ENCODE measurements around the gene KIF1B. TPM values are rescaled to one million over a fixed set of nuclear protein-coding genes. Genes with fewer than 3 reads are reported as not detected.

KIF1B gene
- total and polyA plus RNA-seq, 9 of the 15 experiments (the other 6 are each of a cell fraction or from before 2014, with no cell fraction given): 2.8 to 19.8 (median 11.9) TPM

DNA sequence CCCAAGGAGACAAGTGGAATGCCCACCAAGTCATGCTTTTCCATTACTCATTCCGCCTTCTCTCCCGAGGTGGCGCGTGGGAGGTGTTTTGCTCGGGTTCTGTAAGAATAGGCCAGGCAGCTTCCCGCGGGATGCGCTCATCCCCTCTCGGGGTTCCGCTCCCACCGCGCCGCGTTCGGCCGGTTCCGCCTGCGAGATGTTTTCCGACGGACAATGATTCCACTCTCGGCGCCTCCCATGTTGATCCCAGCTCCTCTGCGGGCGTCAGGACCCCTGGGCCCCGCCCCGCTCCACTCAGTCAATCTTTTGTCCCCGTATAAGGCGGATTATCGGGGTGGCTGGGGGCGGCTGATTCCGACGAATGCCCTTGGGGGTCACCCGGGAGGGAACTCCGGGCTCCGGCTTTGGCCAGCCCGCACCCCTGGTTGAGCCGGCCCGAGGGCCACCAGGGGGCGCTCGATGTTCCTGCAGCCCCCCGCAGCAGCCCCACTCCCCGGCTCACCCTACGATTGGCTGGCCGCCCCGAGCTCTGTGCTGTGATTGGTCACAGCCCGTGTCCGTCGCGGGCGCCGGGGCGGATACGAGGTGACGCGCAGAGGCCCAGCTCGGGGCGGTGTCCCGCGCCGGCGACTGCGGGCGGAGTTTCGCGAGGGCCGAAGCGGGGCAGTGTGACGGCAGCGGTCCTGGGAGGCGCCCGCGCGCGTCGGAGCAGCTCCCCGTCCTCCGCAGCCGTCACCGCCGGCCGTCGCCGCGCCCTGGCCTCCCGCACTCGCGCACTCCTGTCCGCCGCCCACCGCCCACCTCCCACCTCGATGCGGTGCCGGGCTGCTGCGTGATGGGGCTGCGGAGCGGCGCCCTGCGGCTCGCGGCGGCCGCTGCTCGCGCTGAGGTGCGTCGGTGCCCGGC is at the start of gene KIF1B (continued):
- TF ChIP-seq, protein P1, sequence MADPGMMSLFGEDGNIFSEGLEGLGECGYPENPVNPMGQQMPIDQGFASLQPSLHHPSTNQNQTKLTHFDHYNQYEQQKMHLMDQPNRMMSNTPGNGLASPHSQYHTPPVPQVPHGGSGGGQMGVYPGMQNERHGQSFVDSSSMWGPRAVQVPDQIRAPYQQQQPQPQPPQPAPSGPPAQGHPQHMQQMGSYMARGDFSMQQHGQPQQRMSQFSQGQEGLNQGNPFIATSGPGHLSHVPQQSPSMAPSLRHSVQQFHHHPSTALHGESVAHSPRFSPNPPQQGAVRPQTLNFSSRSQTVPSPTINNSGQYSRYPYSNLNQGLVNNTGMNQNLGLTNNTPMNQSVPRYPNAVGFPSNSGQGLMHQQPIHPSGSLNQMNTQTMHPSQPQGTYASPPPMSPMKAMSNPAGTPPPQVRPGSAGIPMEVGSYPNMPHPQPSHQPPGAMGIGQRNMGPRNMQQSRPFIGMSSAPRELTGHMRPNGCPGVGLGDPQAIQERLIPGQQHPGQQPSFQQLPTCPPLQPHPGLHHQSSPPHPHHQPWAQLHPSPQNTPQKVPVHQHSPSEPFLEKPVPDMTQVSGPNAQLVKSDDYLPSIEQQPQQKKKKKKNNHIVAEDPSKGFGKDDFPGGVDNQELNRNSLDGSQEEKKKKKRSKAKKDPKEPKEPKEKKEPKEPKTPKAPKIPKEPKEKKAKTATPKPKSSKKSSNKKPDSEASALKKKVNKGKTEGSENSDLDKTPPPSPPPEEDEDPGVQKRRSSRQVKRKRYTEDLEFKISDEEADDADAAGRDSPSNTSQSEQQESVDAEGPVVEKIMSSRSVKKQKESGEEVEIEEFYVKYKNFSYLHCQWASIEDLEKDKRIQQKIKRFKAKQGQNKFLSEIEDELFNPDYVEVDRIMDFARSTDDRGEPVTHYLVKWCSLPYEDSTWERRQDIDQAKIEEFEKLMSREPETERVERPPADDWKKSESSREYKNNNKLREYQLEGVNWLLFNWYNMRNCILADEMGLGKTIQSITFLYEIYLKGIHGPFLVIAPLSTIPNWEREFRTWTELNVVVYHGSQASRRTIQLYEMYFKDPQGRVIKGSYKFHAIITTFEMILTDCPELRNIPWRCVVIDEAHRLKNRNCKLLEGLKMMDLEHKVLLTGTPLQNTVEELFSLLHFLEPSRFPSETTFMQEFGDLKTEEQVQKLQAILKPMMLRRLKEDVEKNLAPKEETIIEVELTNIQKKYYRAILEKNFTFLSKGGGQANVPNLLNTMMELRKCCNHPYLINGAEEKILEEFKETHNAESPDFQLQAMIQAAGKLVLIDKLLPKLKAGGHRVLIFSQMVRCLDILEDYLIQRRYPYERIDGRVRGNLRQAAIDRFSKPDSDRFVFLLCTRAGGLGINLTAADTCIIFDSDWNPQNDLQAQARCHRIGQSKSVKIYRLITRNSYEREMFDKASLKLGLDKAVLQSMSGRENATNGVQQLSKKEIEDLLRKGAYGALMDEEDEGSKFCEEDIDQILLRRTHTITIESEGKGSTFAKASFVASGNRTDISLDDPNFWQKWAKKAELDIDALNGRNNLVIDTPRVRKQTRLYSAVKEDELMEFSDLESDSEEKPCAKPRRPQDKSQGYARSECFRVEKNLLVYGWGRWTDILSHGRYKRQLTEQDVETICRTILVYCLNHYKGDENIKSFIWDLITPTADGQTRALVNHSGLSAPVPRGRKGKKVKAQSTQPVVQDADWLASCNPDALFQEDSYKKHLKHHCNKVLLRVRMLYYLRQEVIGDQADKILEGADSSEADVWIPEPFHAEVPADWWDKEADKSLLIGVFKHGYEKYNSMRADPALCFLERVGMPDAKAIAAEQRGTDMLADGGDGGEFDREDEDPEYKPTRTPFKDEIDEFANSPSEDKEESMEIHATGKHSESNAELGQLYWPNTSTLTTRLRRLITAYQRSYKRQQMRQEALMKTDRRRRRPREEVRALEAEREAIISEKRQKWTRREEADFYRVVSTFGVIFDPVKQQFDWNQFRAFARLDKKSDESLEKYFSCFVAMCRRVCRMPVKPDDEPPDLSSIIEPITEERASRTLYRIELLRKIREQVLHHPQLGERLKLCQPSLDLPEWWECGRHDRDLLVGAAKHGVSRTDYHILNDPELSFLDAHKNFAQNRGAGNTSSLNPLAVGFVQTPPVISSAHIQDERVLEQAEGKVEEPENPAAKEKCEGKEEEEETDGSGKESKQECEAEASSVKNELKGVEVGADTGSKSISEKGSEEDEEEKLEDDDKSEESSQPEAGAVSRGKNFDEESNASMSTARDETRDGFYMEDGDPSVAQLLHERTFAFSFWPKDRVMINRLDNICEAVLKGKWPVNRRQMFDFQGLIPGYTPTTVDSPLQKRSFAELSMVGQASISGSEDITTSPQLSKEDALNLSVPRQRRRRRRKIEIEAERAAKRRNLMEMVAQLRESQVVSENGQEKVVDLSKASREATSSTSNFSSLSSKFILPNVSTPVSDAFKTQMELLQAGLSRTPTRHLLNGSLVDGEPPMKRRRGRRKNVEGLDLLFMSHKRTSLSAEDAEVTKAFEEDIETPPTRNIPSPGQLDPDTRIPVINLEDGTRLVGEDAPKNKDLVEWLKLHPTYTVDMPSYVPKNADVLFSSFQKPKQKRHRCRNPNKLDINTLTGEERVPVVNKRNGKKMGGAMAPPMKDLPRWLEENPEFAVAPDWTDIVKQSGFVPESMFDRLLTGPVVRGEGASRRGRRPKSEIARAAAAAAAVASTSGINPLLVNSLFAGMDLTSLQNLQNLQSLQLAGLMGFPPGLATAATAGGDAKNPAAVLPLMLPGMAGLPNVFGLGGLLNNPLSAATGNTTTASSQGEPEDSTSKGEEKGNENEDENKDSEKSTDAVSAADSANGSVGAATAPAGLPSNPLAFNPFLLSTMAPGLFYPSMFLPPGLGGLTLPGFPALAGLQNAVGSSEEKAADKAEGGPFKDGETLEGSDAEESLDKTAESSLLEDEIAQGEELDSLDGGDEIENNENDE (IDR thresholded peaks at IDR 0.05; ENCODE audit: low read depth, low read length): no peak
- no peak for TF ChIP-seq HDAC6 (IDR thresholded peaks at IDR 0.05; ENCODE audit: low read depth, low read length)
- TF ChIP-seq PRMT5 (CRISPR knock-in tag; IDR thresholded peaks at IDR 0.05): no peak
- TF ChIP-seq, protein P2, sequence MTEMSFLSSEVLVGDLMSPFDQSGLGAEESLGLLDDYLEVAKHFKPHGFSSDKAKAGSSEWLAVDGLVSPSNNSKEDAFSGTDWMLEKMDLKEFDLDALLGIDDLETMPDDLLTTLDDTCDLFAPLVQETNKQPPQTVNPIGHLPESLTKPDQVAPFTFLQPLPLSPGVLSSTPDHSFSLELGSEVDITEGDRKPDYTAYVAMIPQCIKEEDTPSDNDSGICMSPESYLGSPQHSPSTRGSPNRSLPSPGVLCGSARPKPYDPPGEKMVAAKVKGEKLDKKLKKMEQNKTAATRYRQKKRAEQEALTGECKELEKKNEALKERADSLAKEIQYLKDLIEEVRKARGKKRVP (CRISPR knock-in tag; IDR thresholded peaks at IDR 0.05): no peak
- TF ChIP-seq MXI1 (IDR thresholded peaks at IDR 0.05; ENCODE audit: low read depth, low read length): no peak
- no peak; the same call in none of the 2 replicates for TF ChIP-seq EP300 (IDR thresholded peaks at IDR 0.05; ENCODE audit: low read length)
- TF ChIP-seq YBX1 (IDR thresholded peaks at IDR 0.05): no peak
- no peak for TF ChIP-seq GTF2A2 (tag; IDR thresholded peaks at IDR 0.05)
- no peak for TF ChIP-seq ZNF140 (CRISPR knock-in tag; IDR thresholded peaks at IDR 0.05)
- no peak for TF ChIP-seq DIDO1 (tag; IDR thresholded peaks at IDR 0.05; ENCODE audit: low read depth)
- TF ChIP-seq BRD9 (IDR thresholded peaks at IDR 0.05; ENCODE audit: low read depth, partially characterized antibody): no peak
- no peak for TF ChIP-seq SREBF2 (CRISPR knock-in tag; IDR thresholded peaks at IDR 0.05)
- TF ChIP-seq CEBPG (CRISPR knock-in tag; IDR thresholded peaks at IDR 0.05): no peak
- no peak for TF ChIP-seq CEBPG (tag; conservative IDR thresholded peaks at IDR 0.05 in 1 of 2, IDR thresholded peaks at IDR 0.05 in 1 of 2)
- TF ChIP-seq, protein P3, sequence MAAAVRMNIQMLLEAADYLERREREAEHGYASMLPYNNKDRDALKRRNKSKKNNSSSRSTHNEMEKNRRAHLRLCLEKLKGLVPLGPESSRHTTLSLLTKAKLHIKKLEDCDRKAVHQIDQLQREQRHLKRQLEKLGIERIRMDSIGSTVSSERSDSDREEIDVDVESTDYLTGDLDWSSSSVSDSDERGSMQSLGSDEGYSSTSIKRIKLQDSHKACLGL (CRISPR knock-in tag; IDR thresholded peaks at IDR 0.05; ENCODE audit: borderline replicate concordance, poor library complexity, severe bottlenecking): no peak
